Immature natural killer cell (primary cell): ENCODE results near the gene MROH7. TPM values are rescaled to one million over a fixed set of nuclear protein-coding genes. Genes with fewer than 3 reads are reported as not detected.
"Not testable (repeated sequence)": the region's sequence is repeated elsewhere in the genome, so short reads cannot be mapped to it uniquely, and the experiment has no call there.

Experiments
- DNase-seq, 3 donors: peaks; one replicate each; pipeline ENCODE4 v3.0.0; 2022; ENCODE audit warnings: mixed read lengths in 1 of 3
- H3K27ac Mint-ChIP-seq, 6 donors: one replicate each; pipeline ENCODE4 v1.8.0; 2020; ENCODE audit warnings: mixed read lengths in 6 of 6, mild to moderate bottlenecking in 5 of 6, inconsistent platforms in 4 of 6, moderate library complexity in 3 of 6
- H3K27me3 Mint-ChIP-seq, 3 donors: one replicate each; pipeline ENCODE4 v1.8.0; 2020 to 2021; ENCODE audit warnings: low read depth in 3 of 3, mild to moderate bottlenecking in 3 of 3, mixed read lengths in 3 of 3, moderate library complexity in 3 of 3, inconsistent platforms in 1 of 3
- H3K36me3 Mint-ChIP-seq, 3 donors: one replicate each; pipeline ENCODE4 v1.8.0; 2020; ENCODE audit warnings: mixed read lengths in 3 of 3, inconsistent platforms in 2 of 3, mild to moderate bottlenecking in 2 of 3
- H3K4me1 Mint-ChIP-seq, 2 donors: one replicate each; pipeline ENCODE4 v1.8.0; 2020; ENCODE audit warnings: inconsistent platforms in 2 of 2, mild to moderate bottlenecking in 2 of 2, mixed read lengths in 2 of 2, moderate library complexity in 1 of 2
- H3K4me3 Mint-ChIP-seq, 5 donors: one replicate each; pipeline ENCODE4 v1.8.0; 2020; ENCODE audit warnings: mild to moderate bottlenecking in 5 of 5, mixed read lengths in 5 of 5, inconsistent platforms in 3 of 5, moderate library complexity in 3 of 5
- H3K9me3 Mint-ChIP-seq, 6 donors: one replicate each; pipeline ENCODE4 v1.8.0; 2020; ENCODE audit warnings: mild to moderate bottlenecking in 6 of 6, mixed read lengths in 6 of 6, inconsistent platforms in 4 of 6, moderate library complexity in 3 of 6
- polyA plus RNA-seq, 3 donors: library from polyadenylated mRNA; unstranded; fragments of 300-500 nt; fragmentation: Illumina TruSeq; gene quantifications; one replicate each; pipeline ENCODE4 v1.2.3, GENCODE V29; 2021

Gene MROH7
- polyA plus RNA-seq, 3 donors from 2014 or later = not detected

DNA sequence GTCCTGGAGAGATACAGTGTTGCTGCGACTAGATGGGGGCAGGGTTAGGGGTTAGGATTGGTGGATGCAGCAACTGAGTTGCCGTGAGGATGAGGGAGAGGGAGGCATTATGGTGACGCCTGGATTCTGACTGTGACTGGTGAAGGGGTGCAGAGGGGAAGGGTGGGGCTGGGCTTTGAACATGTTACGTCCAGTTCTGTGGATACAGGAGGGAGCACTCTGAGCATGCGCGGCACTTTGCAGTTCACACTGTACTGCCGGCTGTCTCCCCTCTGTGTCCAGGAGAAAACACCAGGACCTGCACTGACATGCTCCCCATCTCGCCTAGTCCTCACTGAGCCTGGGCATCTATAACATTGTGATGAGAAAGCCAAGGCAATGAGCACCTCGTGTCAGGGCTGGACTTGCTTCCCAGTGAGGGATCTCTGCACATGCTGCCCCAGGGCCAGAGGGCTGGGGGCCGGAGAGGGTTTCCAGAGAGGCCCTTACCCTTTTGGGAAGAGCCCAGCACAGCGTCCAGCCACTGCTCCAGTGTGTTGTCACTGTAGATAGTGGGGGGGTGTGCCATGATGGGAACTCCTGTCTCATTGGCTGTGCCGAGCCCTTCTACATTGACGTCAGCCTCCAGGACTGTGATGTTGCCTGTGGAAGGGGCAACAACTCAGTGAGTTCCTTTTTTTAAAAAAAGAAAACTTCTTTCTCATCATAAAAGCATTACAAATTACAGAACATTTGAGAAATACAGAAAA lies 25.9 kb upstream of the MROH7 start:
- Mint-ChIP-seq H3K27ac (no peak overlapping the region), H3K4me3 (no peak overlapping the region), H3K4me1 (no peaks in the 10 kb centered on the region), H3K36me3 (no peaks in the 10 kb centered on the region), H3K27me3 (peaks cover 0 to 9% (median 4%) of the 10 kb centered on the region in 3 donors), H3K9me3 (no peaks in the 10 kb centered on the region)
- no peak for DNase-seq

- no peak overlapping the region for H3K4me3 Mint-ChIP-seq
- H3K27me3 Mint-ChIP-seq = peaks cover 0 to 8% (median 4%) of the 10 kb centered on the region in 3 donors
- H3K27ac Mint-ChIP-seq = no peak overlapping the region
- no peak for DNase-seq
- no peaks in the 10 kb centered on the region for H3K36me3 Mint-ChIP-seq
- no peaks in the 10 kb centered on the region for H3K4me1 Mint-ChIP-seq
- no peaks in the 10 kb centered on the region for H3K9me3 Mint-ChIP-seq
These were observed 21.8 kb upstream of the MROH7 start for GRCh38 chr1:54619749-54620148.

- Mint-ChIP-seq H3K4me1 (no peaks in the 10 kb centered on the region), H3K4me3 (no peak within 1 kb of the TSS), H3K27me3 (peaks cover 1 to 5% (median 2%) of the 10 kb centered on the region in 3 donors), H3K36me3 (no peaks in the 10 kb centered on the region), H3K27ac (no peak within 1 kb of the TSS), H3K9me3 (no peaks in the 10 kb centered on the region)
- no peak for DNase-seq
These were observed 18.2 kb upstream of the MROH7 start, which contains the start of gene FAM151A for GRCh38 chr1:54623216-54624007. Gene FAM151A, minus strand, starts transcription at chr1:54623525. Its CDS starts 130 bp downstream, at chr1:54623395.

DNA sequence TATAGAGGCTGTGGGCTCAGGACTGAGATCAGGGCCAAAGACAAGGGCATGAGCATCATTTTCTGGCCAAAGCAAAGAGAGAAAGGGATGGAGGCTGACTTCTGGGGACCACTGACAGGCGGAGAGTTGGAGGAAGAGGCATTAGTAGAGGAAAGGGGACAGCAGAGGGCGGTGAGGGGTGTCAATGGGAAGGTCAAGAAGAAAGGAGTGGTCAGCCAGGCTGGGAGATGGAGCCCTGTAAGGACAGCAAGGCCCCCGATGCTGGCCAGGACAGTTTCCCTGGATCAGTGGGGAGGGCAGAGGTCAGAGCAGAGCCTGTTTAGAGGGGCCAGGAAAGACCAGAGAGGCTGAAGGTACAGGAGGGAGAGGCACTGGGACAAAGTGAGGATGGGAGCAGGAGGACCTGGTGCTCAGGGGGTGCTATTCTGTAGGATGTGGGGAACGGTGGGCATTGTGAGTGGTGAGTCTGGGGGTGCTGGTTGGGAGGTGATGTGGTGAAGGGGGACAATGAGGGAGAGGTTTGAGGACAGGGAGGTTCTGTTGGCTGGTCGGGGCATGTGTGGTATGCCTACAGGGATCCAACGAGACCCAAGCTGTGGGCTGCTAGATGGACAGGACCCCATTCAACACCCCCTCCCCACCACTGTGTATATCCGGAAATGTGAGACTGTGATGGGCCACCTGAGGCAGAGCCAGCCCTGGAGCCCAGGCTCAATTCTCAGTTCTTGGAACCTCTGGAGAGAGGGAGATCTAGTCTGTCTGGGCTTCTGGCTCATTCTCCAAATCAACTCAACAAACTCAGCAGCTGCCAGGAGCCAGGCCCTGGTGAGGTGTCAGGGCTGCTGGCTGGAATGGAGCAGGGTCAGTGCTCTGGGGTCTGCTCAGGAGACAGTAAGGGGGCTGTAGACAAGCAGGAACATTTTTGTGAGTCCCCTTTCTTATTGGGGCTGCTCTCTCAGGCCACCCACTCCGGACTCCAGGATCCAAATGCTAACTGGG lies 16.8 kb upstream of the MROH7 start:
- Mint-ChIP-seq H3K36me3 (no peaks in the 10 kb centered on the region), H3K4me3 (no peak overlapping the region), H3K4me1 (no peaks in the 10 kb centered on the region), H3K27me3 (peaks cover 1 to 5% (median 2%) of the 10 kb centered on the region in 3 donors), H3K9me3 (no peaks in the 10 kb centered on the region), H3K27ac (no peak overlapping the region)
- DNase-seq = no peak

- Mint-ChIP-seq H3K4me3 (no peak overlapping the region), H3K4me1 (no peaks in the 10 kb centered on the region), H3K27ac (no peak overlapping the region), H3K9me3 (no peaks in the 10 kb centered on the region), H3K27me3 (peaks cover 1 to 4% (median 2%) of the 10 kb centered on the region in 3 donors), H3K36me3 (no peaks in the 10 kb centered on the region)
- no peak for DNase-seq
These were observed 14.4 kb upstream of the MROH7 start for GRCh38 chr1:54627196-54627595.

GRCh38 chr1:54635804-54636203 lies 5.8 kb upstream of the MROH7 start:
- DNase-seq, H3K4me3 Mint-ChIP-seq, H3K9me3 Mint-ChIP-seq, H3K27ac Mint-ChIP-seq, H3K27me3 Mint-ChIP-seq, H3K4me1 Mint-ChIP-seq, H3K36me3 Mint-ChIP-seq: not testable (repeated sequence)

- H3K27ac Mint-ChIP-seq, H3K36me3 Mint-ChIP-seq, H3K27me3 Mint-ChIP-seq, DNase-seq, H3K4me3 Mint-ChIP-seq, H3K4me1 Mint-ChIP-seq, H3K9me3 Mint-ChIP-seq: not testable (repeated sequence)
These were observed 4.8 kb upstream of the MROH7 start for GRCh38 chr1:54636461-54637446.

- Mint-ChIP-seq H3K27ac (no peak overlapping the region), H3K36me3 (peaks cover 0 to 6% (median 5%) of the 10 kb centered on the region in 3 donors), H3K4me3 (no peak overlapping the region), H3K27me3 (peaks cover 7% of the 10 kb centered on the region in 3 donors), H3K9me3 (peaks cover 5 to 12% (median 10%) of the 10 kb centered on the region in 6 donors), H3K4me1 (no peaks in the 10 kb centered on the region)
- no peak for DNase-seq
These were observed 1.2 kb upstream of the MROH7 start for GRCh38 chr1:54640361-54640760.

GRCh38 chr1:54643736-54644135 lies 2.1 kb downstream of the MROH7 start:
- peaks cover 0 to 6% (median 5%) of the 10 kb centered on the region in 3 donors for H3K36me3 Mint-ChIP-seq

GRCh38 chr1:54645806-54646676 lies 4.5 kb downstream of the MROH7 start:
- DNase-seq = no peak
- Mint-ChIP-seq H3K27ac (no peak overlapping the region), H3K36me3 (peaks cover 0 to 6% (median 5%) of the 10 kb centered on the region in 3 donors), H3K4me1 (no peaks in the 10 kb centered on the region), H3K9me3 (peaks cover 5 to 14% (median 10%) of the 10 kb centered on the region in 6 donors), H3K4me3 (no peak overlapping the region), H3K27me3 (peaks cover 0 to 2% (median 2%) of the 10 kb centered on the region in 3 donors)

More at GRCh38 chr1:54643736-54644135, 2.1 kb downstream of the MROH7 start:
- H3K27me3 Mint-ChIP-seq = peaks cover 1 to 5% (median 3%) of the 10 kb centered on the region in 3 donors
- no peak for DNase-seq
- H3K4me1 Mint-ChIP-seq = no peaks in the 10 kb centered on the region
- no peak overlapping the region for H3K4me3 Mint-ChIP-seq
- peaks cover 5 to 14% (median 10%) of the 10 kb centered on the region in 6 donors for H3K9me3 Mint-ChIP-seq
- H3K27ac Mint-ChIP-seq = no peak overlapping the region

GRCh38 chr1:54649130-54649898 lies 7.7 kb downstream of the MROH7 start:
- peaks cover 0 to 5% (median 0%) of the 10 kb centered on the region in 6 donors for H3K9me3 Mint-ChIP-seq
- no peak for DNase-seq
- H3K36me3 Mint-ChIP-seq = no peaks in the 10 kb centered on the region
- H3K4me1 Mint-ChIP-seq = no peaks in the 10 kb centered on the region
- H3K4me3 Mint-ChIP-seq = no peak overlapping the region
- no peak overlapping the region for H3K27ac Mint-ChIP-seq
- H3K27me3 Mint-ChIP-seq = peaks cover 0 to 4% (median 2%) of the 10 kb centered on the region in 3 donors
